GM21390 (cell line): ENCODE data around the gene FRG2B.
"Not testable (repeated sequence)": the region's sequence is repeated elsewhere in the genome, so short reads cannot be mapped to it uniquely, and the experiment has no call there.

Experiments
- ATAC-seq: cut with Tn5 transposase; IDR thresholded peaks from one replicate; pipeline ENCODE4 v1.9.1; 2021; ENCODE audit not compliant: unreplicated experiment

The FRG2B gene

GRCh38 chr10:133600657-133601056 lies 25.9 kb downstream of the FRG2B start:
- no peak for ATAC-seq

DNA sequence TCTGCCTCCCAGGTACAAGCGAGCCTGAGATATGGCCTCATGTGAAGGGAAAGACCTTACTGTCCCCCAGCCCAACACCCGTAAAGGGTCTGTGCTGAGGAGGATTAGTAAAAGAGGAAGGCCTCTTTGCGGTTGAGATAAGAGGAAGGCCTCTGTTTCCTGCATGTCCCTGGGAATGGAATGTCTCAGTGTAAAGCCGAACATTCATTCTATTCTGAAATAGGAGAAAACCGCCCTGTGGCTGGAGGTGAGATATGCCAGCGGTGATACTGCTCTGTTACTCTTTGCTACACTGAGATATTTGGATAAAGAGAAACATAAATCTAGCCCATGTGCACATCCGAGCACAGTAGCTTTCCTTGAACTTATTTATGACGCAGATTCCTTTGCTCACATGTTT lies 26.7 kb downstream of the FRG2B start:
- ATAC-seq = not testable (repeated sequence)

- ATAC-seq = no peak
These were observed 33.9 kb downstream of the FRG2B start for GRCh38 chr10:133592716-133593115.

DNA sequence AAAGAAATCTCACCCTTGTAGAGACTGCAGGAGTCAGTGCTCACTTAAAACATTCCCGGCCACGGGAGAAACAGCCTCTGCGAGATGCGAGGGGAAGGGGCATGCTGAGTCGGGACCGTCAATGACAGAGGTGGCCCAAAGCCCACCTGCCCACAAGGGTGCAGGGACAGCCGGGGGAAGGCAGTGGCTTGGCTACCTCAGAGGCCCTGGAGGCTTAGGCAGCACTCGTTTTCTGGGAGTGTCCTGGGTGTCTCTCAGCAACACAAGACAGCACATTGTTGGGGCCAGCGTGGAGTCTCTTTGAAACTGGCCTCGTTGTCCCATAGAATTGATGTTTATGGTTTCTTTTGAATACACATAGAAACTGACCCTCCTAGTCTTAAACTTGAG lies 35.6 kb downstream of the FRG2B start:
- no peak for ATAC-seq

DNA sequence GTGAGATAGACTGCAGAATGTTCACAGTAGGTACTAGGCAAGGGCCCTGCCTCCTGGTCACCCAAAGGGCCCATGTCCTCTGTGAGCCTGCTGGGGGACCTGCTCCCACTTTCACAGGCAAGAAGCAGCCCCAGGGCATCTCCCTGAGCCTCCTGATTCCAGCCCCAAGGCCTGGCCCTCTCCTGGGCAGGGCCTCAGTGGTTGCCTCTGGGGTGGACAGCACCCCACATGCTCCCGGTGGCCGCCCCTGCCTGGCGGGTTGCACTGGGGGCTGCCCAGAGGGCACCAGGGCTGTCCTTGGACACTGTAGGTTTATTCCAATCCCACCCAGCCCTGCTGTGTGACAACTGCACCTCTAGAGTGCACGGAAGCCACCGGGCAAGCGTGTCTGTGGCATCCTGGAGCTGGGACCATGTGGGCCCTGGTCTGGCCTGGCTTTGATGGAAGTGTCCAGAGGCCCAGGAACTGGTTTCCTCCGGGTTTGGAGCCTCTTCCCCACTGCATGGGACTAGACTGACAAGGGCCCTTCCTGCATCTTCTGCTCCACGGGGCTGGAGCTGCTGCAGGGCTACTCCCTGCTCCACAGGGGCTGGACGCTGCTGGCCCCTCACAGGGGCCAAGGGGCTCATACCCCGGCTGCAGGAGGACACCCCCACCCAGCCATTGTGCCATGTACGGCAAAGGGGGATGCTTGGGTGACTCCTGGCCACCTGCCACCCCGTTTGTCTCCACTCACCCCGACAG lies 36.2 kb downstream of the FRG2B start:
- no peak for ATAC-seq

GRCh38 chr10:133577037-133577436 lies 49.6 kb downstream of the FRG2B start:
- ATAC-seq = not testable (repeated sequence)
